ENCODE results near the gene SERPINH1.

Gene SERPINH1

GRCh38 chr11:75553182-75553581, 8.9 kb upstream of the SERPINH1 start:
- Histone ChIP-seq H3K27me3 (ENCODE audit: insufficient read depth, low read length, poor library complexity, severe bottlenecking) (peaks cover 33% of the 10 kb centered on the region), H2AFZ (ENCODE audit: low read length) (no peak overlapping the region), H3F3A (ENCODE audit: low read depth) (no peaks in the 10 kb centered on the region), H3K9ac (ENCODE audit: low read depth, low read length, poor library complexity, severe bottlenecking) (no peak overlapping the region), H3K4me1 (ENCODE audit: insufficient read depth, low read length, poor library complexity, severe bottlenecking) (no peaks in the 10 kb centered on the region), H3K36me3 (ENCODE audit: insufficient read depth, low read length) (no peaks in the 10 kb centered on the region), H3K9me2 (replicated peaks; ENCODE audit: low read depth, low read length) (no peaks in the 10 kb centered on the region), H3K9me3 (ENCODE audit: insufficient read depth, low read depth, low read length) (no peaks in the 10 kb centered on the region), H3K4me2 (ENCODE audit: low read depth, low read length, poor library complexity, severe bottlenecking) (no peak overlapping the region), H3K4me3 (ENCODE audit: low read length, poor library complexity, severe bottlenecking) (no peak overlapping the region), H3K79me2 (ENCODE audit: insufficient read depth, low read length) (no peaks in the 10 kb centered on the region), H4K20me1 (ENCODE audit: insufficient read depth, low read length, poor library complexity, severe bottlenecking) (no peaks in the 10 kb centered on the region)
- TF ChIP-seq EZH2phosphoT487 (IDR thresholded peaks at IDR 0.05; ENCODE audit: borderline replicate concordance) (no peak), CTCF (conservative IDR thresholded peaks at IDR 0.05; ENCODE audit: low read length) (no peak)

- H2AFZ ChIP-seq (ENCODE audit: low read length), result no peak overlapping the region
- H3K4me1 ChIP-seq (ENCODE audit: insufficient read depth, low read length, poor library complexity, severe bottlenecking), result no peaks in the 10 kb centered on the region
- no peaks in the 10 kb centered on the region for H4K20me1 ChIP-seq (ENCODE audit: insufficient read depth, low read length, poor library complexity, severe bottlenecking)
- no peaks in the 10 kb centered on the region for H3K9me2 ChIP-seq (replicated peaks; ENCODE audit: low read depth, low read length)
- peaks cover 33% of the 10 kb centered on the region for H3K27me3 ChIP-seq (ENCODE audit: insufficient read depth, low read length, poor library complexity, severe bottlenecking)
- no peaks in the 10 kb centered on the region for H3K9me3 ChIP-seq (ENCODE audit: insufficient read depth, low read depth, low read length)
- no peaks in the 10 kb centered on the region for H3F3A ChIP-seq (ENCODE audit: low read depth)
- TF ChIP-seq EZH2phosphoT487 (IDR thresholded peaks at IDR 0.05; ENCODE audit: borderline replicate concordance), result no peak
- no peak for TF ChIP-seq CTCF (conservative IDR thresholded peaks at IDR 0.05; ENCODE audit: low read length)
- H3K4me2 ChIP-seq (ENCODE audit: low read depth, low read length, poor library complexity, severe bottlenecking), result no peak overlapping the region
- no peak overlapping the region for H3K4me3 ChIP-seq (ENCODE audit: low read length, poor library complexity, severe bottlenecking)
- no peak overlapping the region for H3K9ac ChIP-seq (ENCODE audit: low read depth, low read length, poor library complexity, severe bottlenecking)
- H3K79me2 ChIP-seq (ENCODE audit: insufficient read depth, low read length), result no peaks in the 10 kb centered on the region
- H3K36me3 ChIP-seq (ENCODE audit: insufficient read depth, low read length), result no peaks in the 10 kb centered on the region
Measured at GRCh38 chr11:75553889-75554257, 8.2 kb upstream of the SERPINH1 start.

- H3K4me3 ChIP-seq (ENCODE audit: low read length, poor library complexity, severe bottlenecking), result no peak overlapping the region
Measured at GRCh38 chr11:75554258-75555022, 7.6 kb upstream of the SERPINH1 start.

More at GRCh38 chr11:75554258-75555022, 7.6 kb upstream of the SERPINH1 start:
- no peaks in the 10 kb centered on the region for H3K4me1 ChIP-seq (ENCODE audit: insufficient read depth, low read length, poor library complexity, severe bottlenecking)
- H3K9me3 ChIP-seq (ENCODE audit: insufficient read depth, low read depth, low read length), result no peaks in the 10 kb centered on the region
- no peaks in the 10 kb centered on the region for H4K20me1 ChIP-seq (ENCODE audit: insufficient read depth, low read length, poor library complexity, severe bottlenecking)
- H3K27me3 ChIP-seq (ENCODE audit: insufficient read depth, low read length, poor library complexity, severe bottlenecking), result peaks cover 33% of the 10 kb centered on the region
- no peak overlapping the region for H2AFZ ChIP-seq (ENCODE audit: low read length)
- no peaks in the 10 kb centered on the region for H3K79me2 ChIP-seq (ENCODE audit: insufficient read depth, low read length)
- H3F3A ChIP-seq (ENCODE audit: low read depth), result no peaks in the 10 kb centered on the region
- TF ChIP-seq EZH2phosphoT487 (IDR thresholded peaks at IDR 0.05; ENCODE audit: borderline replicate concordance) (no peak), CTCF (conservative IDR thresholded peaks at IDR 0.05; ENCODE audit: low read length) (no peak)
- no peaks in the 10 kb centered on the region for H3K36me3 ChIP-seq (ENCODE audit: insufficient read depth, low read length)
- no peaks in the 10 kb centered on the region for H3K9me2 ChIP-seq (replicated peaks; ENCODE audit: low read depth, low read length)
- H3K4me2 ChIP-seq (ENCODE audit: low read depth, low read length, poor library complexity, severe bottlenecking), result no peak overlapping the region
- H3K9ac ChIP-seq (ENCODE audit: low read depth, low read length, poor library complexity, severe bottlenecking), result no peak overlapping the region

Measured in Loucy (cell line).